GM19099 (cell line): ENCODE results near the gene ELMO1.

Experiments
- POLR2A ChIP-seq: IDR thresholded peaks from 3 replicates; pipeline ENCODE4 v1.6.1; 2011; ENCODE audit warnings: low read depth; ENCODE audit not compliant: insufficient read length; ENCODE audit errors: extremely low read depth

Gene ELMO1

DNA sequence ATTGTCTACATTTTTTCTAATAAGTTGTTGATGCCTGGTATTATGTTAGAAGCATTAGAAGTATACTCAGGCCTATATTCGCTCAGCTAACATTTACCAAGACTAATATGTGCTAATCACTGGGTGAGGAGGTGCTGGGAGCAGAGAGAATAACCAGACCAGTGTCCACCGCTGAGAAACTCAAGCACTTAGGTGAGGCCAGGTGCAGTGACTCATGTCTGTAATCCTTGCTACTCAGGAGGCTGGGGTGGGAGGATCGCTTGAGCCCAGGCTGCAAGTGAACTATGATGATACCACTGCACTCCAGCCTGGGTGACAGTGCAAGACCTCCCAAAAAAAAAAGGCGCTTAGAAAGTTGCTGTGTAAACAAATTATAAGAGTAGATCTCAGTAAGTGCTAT is 542.2 kb downstream of the ELMO1 start:
- no peak for TF ChIP-seq POLR2A

DNA sequence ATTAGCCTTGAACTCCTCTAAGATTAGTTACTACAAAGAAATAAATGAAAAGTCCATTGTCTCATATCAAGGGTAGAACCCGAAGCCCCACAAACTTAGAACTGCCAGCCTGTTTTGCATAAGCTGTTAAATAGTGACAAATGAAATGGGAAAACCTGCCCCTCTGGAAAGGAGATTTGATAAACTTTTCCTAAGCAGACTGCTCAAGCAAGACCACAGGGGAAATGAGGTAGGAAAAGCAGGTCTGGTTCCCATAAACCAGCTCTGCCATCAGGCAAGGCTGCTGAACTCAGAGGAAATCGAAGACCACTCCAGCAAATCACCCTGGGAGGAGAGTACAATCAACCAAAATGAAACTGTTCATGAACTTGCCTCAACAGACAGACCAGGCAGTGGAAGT is 542.8 kb downstream of the ELMO1 start:
- no peak for TF ChIP-seq POLR2A

DNA sequence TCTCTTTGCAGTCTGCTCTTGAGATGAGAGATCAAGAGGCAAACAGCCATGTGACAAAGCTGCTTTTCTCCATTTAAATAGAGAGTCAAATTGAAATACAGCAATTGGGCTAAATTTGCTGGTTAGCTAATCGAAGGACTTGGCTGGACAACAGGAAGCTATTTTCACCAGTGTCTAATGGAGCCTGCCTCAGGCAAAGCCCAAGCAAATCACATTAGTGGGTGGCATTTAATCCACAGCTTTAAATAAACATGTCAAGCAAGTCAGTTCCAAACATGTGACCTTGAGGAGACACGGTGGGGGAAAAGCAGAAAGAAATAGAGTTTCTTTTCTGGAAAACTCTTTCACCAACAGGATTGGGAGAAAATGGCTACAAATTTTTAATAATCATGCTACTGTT is 543.9 kb downstream of the ELMO1 start:
- no peak for TF ChIP-seq POLR2A

DNA sequence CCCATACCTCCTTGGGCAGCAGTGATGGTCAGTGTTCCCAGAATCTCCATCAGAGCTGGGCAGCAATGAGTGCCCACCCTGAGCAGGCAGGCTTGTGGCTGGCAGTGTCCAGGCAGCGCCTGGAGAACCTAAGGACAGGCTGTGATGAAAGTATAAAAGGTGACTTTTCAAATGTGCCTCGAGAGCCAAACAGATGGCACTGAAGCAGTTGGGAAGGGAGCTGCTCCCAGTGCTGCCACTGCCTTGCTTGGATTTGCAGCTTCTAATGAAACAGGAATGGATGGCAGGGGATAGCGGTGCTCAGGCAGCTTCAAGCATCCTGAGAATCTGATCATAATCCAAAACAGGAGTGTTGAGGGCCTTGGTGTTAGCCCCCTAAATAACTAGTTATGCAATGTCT is 544.6 kb downstream of the ELMO1 start:
- TF ChIP-seq POLR2A, result no peak

DNA sequence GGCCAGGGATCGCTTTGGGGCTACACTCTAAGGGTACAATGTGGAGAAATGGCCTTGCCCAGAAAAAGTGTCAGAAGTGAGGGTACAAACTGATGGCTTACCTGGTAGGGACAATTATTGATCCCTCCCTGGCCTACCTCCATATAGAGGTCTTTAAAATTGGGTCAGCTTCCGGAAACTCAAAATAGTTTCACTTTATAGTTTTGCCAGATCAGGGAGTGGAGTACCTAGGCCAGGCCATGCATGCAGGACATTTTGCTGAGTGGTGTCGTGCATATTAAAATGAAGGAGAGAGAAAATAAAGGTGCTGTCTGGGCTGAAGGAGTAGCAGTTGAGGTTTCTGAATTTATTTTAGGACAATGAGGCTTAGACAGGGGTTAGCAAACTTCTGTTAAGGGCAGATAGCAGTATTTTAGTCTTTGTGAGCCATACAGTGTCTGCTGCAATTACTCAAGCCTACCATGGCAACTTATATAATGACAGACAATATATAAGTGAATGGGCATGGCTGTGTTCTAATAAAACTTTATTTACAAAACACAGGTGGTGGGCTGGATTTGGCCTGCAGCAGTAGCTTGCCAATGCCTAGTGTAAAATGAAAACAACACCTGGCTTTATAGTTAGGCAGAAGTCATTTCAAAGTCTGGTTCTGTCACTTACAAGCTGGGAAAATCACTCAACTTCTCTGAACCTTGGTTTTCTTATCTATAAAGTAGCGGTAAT is 547.5 kb downstream of the ELMO1 start:
- no peak for TF ChIP-seq POLR2A

DNA sequence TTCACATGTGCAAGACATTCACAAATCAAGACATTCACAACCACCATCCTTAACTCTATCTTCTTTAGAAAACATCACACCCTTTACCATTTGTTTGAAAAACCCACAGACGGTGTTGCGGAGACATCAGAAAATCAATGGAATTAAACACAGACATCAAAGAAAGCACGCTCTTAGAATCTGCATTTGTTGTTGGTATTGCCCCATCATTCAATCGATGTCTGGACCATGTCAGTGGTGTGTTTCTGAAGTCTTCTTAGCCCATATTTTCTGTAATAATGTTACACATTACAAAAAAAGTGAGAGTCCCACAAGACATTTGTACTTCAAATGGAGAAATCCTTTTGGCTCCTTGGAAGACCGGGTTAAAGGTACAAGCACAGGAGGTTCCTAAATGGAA is 550.5 kb downstream of the ELMO1 start:
- TF ChIP-seq POLR2A, result no peak

DNA sequence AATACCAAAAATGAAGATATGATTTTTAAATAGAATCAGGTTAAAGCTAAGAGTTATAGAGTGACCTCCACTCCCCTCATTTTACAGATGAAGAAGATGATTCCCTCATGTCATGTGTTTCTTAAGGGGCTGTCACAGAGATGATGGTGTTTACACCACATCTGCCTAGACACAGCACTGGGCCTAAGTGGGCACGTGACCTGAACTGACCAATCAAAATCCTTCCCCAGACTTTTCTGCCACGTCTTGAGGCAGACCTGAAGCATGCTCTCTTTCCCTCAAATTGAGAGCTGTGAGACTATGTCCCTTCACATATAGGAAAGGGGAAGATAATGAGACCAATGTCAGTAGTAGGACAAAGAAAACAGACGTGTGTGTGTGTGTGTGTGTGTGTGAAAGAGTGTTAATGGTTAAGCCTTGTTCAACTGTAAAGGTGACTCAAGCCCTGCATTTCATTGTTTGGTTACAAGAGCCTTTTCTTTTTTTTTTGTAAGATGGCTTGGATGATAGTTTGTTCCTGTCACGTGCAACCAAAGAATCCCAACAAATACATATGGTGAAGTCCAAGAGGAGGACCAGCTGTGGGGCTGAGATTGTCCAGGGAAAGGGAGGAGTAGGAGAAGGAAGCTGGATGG is 551.6 kb downstream of the ELMO1 start:
- TF ChIP-seq POLR2A, result no peak

DNA sequence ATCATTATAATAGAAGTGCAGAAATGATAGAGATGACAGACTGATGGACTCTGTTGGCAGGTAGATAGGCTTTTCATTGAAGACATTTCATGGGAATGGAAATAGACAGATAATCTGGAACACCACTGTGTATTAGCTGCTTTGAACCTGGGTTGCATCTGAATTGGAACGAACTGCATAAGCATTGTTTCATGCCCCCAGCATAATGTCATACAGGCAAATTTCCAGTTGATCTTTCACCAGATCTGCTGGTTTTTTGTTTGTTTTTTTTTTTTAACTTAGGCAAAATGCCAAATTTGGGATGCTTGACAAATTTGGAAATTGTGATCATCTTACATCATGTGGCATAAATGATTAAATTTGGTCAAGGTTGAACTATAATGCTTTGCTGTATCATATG is 552.2 kb downstream of the ELMO1 start:
- TF ChIP-seq POLR2A, result no peak

DNA sequence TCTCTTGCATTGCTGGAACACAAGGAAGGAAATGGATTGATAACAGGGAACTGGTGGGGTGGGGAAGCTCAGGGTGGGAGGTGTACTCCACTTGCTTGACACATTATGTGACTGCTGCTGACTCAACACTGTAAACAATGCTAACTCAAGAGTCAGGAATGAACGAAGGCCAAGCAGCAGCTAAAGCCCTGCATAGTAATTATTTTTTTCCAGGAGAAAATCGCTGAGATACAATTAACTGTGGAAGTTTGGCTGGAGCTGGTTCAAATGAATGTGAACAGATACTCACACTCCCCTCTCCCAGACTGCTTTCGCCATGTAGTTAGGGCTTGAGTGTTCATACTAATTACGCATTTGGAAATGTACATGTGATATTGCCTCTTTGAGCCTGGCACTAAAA is 553.5 kb downstream of the ELMO1 start:
- no peak for TF ChIP-seq POLR2A

DNA sequence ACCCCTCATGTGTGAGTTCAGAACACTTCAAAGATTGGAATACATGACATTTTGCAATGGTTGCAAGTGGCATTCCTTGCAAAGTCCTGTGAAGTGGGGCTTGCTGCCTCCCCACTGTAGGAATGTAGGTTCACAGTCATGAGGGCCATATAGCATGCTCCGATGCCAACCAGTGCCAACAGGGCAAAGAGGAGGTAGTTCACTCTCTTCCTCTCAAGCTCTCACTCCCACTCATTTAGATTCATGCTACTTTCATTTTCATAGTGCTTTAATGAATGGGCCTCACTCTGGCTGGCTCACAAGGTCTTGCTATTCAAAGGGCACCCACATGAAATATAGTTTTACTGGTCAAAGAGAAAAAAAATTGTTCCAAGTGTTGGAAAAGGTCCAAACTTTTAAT is 554.5 kb downstream of the ELMO1 start:
- no peak for TF ChIP-seq POLR2A

DNA sequence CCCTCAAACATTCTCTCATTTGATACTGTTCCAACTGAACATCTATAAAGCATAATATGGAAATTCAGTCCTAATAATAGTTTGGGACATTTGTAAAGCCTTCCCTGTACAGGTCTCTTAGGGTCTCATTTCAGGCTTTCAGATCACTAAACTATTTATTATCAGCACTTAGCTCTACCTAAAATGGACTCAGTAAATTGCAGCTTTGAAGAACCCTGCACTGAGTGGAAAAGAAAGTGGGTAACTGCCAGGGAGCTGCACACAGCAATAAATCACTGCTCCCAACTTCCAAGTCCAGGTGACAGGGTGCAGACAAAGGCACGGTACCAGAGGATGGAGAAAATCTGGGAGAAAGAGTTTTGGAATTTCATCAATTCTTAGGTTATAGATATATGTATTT is 559.5 kb downstream of the ELMO1 start:
- no peak for TF ChIP-seq POLR2A

DNA sequence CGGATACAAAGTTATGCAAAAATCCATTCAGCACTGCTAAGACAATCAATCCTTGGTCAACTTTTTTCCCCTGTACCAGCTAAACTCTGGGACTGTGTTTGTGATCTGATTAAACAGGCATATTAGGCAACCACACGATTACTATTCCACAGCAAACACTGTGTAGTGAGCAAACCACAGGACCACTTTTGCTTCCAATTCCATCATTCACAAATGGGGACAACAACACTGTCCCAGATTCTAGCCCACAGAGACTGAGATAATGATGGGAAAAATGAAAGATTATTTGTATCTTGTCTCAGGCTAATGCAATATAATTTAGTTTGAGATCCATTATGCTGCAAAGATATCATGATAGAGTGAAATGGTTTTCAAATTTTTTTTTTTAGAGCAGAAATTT is 560.7 kb downstream of the ELMO1 start:
- TF ChIP-seq POLR2A, result no peak

DNA sequence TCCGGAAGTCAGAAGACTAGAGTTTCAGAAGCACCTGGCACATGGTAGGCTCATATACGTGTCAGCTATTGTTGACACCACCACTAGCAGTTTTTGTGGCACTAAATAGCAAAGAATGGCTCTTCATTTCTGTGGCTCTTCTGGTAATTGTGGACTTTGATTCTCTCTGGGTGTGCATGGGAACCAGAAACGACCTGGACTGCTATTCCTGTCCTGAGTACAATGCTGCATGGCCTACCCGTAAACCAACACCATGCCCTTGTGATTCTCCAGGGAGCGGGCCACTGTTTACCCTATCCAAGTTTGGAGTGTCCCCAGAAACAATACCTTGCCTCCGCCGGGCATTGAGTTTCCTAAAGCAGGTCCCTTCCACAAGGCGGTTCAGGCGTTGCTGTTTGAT is 561.4 kb downstream of the ELMO1 start:
- no peak for TF ChIP-seq POLR2A

DNA sequence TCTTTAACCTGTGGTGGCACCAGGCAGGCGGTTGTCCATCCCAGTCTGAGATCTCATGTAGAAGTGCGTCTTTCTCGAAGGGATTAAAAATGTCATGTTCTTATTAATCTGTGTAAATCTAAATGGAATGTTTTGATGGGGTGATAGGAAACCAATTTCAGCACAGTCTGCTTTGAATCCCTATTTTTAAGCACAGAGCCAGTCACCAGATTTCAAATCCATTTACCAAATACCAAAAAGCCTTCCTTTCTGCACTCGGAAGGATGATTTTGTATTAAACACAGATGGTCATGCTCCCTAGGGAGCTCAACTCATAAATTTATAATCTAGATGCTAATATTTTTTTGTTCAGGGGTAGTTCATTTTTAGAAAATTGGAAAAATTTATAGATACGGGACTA is 563.8 kb downstream of the ELMO1 start:
- TF ChIP-seq POLR2A, result no peak

DNA sequence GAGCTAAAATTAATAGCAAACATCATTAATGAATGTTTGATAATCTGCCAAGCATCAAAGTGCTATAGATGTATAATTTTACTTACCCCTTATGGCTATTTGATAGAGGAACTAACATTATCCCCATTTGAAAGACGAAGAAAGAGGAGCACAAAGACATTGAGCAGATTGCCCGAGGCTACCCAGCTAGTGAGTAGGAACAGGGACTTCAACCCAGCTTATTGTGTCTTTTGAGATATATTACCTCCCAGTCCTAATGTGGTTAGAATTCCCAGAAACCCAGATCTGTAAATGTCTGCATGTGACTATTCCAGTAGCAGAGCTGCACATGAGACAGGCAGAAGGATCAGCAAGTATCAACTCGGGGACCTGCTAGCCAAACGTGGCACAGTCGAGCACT is 564.3 kb downstream of the ELMO1 start:
- TF ChIP-seq POLR2A, result no peak

DNA sequence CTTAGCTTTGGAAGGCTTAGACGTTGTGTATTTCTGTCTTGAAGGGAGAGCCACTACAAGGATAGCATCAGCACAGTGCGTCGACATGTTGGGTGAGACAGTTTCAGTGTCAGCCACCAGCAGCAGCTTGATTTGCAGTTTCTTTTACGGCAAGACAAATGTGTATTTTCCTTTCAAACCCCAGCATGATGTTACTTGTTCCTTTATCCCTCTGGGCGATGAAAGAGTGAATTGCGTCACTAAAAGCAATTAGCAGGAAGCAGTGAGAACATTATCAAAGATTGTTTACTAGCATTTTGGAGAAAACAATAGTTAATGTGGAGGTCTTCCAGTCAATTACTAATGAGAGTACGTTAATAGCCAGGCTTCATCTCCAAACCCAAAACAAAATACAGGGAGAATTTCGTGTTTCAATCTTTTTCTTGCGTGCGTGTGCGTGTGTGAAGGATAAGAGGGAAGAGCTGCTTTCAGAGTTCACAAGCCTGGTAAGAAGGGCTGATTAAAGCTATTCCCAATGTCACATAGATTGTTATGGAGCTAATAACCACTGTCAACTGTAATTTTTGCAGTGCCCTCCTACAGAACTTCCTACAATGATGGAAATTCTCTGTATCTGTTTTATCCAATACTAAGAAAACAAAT is 567.3 kb downstream of the ELMO1 start:
- no peak for TF ChIP-seq POLR2A
